ENCODE results near the gene KDR.

DNA sequence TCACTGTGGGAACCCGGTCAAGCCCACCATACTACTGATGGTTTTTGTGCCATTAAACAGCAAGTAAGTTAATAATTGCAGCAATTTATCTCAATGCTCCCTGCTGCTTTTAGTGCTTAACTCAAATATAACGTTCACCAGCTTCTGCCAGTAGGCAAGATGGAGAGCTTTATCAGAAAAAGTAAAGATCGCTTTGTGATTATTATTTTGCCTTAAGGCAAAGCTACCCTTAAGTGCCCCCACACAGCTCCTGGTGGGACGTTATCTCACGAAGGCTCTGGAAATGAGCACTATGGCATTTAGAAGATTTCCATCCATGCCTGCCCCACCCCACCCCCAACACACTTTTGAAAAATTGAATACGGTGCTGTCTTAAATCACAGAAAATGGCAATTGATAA, 59.4 kb downstream of the KDR start:
- TF ChIP-seq, protein P1, sequence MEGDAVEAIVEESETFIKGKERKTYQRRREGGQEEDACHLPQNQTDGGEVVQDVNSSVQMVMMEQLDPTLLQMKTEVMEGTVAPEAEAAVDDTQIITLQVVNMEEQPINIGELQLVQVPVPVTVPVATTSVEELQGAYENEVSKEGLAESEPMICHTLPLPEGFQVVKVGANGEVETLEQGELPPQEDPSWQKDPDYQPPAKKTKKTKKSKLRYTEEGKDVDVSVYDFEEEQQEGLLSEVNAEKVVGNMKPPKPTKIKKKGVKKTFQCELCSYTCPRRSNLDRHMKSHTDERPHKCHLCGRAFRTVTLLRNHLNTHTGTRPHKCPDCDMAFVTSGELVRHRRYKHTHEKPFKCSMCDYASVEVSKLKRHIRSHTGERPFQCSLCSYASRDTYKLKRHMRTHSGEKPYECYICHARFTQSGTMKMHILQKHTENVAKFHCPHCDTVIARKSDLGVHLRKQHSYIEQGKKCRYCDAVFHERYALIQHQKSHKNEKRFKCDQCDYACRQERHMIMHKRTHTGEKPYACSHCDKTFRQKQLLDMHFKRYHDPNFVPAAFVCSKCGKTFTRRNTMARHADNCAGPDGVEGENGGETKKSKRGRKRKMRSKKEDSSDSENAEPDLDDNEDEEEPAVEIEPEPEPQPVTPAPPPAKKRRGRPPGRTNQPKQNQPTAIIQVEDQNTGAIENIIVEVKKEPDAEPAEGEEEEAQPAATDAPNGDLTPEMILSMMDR (IDR thresholded peaks at IDR 0.05; ENCODE audit: insufficient read depth, low read length, poor library complexity, severe bottlenecking) = no peak
- TF ChIP-seq EZH2phosphoT487 (conservative IDR thresholded peaks at IDR 0.05; ENCODE audit: low read length) = no peak

Data from SU-DHL-6 (cell line).